H1 (cell line): ENCODE measurements around the gene GBP6. TPM values are rescaled to one million over a fixed set of nuclear protein-coding genes. Genes with fewer than 3 reads are reported as not detected.
A peak's percentile ranks its signal among the peaks of the same experiment; 100 is the strongest.

Experiments
- CTCF ChIA-PET: fragments of 300-600 bp; sonication (Branson Sonifier 250); formaldehyde crosslinking; loops from one replicate; lab custom pipeline; 2021; ENCODE audit not compliant: partially characterized antibody; lab: Charles Lee
- POLR2A ChIA-PET: fragments of 300-600 bp; sonication (Branson Sonifier 250); formaldehyde crosslinking; loops from one replicate; lab custom pipeline; 2021; ENCODE audit warnings: inconsistent platforms; ENCODE audit not compliant: partially characterized antibody; lab: Charles Lee
- DNase-seq, 2 experiments: peaks; one replicate each; pipeline versions ENCODE4 v3.0.0 to v3.0.0-alpha.2; 2010 to 2022; ENCODE audit warnings: low spot score in 2 of 2, low read depth in 1 of 2, mixed read lengths in 1 of 2
- FAIRE-seq: peaks from 2 replicates; lab custom pipeline; 2011; peaks lifted over from hg19 to GRCh38; lab: Jason Lieb, UNC
- H2AFZ ChIP-seq: 2 replicates; pipeline ENCODE4 v1.8.1; 2012; ENCODE audit warnings: low read length, inconsistent platforms
- H2AK5ac ChIP-seq: 2 replicates; pipeline ENCODE4 v1.6.1; 2013; ENCODE audit warnings: low read depth, low read length
- H2BK120ac ChIP-seq: replicated peaks from 2 replicates; pipeline ENCODE3; 2013; ENCODE audit warnings: low read depth, low read length, inconsistent platforms
- H2BK12ac ChIP-seq: 2 replicates; pipeline ENCODE4 v1.6.1; 2013; ENCODE audit warnings: low read depth, low read length
- H2BK15ac ChIP-seq: 2 replicates; pipeline ENCODE4 v1.6.1; 2013; ENCODE audit warnings: low read length
- H2BK20ac ChIP-seq: 2 replicates; pipeline ENCODE4 v1.6.1; 2013; ENCODE audit warnings: low read length
- H2BK5ac ChIP-seq: 2 replicates; pipeline ENCODE4 v1.6.1; 2013; ENCODE audit warnings: low read depth, low read length
- H3K14ac ChIP-seq: 2 replicates; pipeline ENCODE4 v1.6.1; 2013; ENCODE audit warnings: inconsistent platforms; ENCODE audit not compliant: insufficient read length
- H3K18ac ChIP-seq: 2 replicates; pipeline ENCODE4 v1.6.1; 2013; ENCODE audit warnings: low read length; ENCODE audit errors: extremely low read depth
- H3K23ac ChIP-seq: 2 replicates; pipeline ENCODE4 v1.6.1; 2013; ENCODE audit warnings: inconsistent platforms; ENCODE audit not compliant: insufficient read length
- H3K23me2 ChIP-seq: 2 replicates; pipeline ENCODE4 v1.6.1; 2013; ENCODE audit warnings: low read depth, low read length
- H3K27ac ChIP-seq: 2 replicates; pipeline ENCODE4 v1.6.1; 2011; ENCODE audit warnings: low read depth, low read length, inconsistent platforms
- H3K27me3 ChIP-seq, 4 experiments: replicated peaks in 1 of 4; 1 replicate in 1 of 4; 2 replicates in 3 of 4; pipeline versions ENCODE4 v1.6.1 to v1.8.1; 2011 to 2013; ENCODE audit warnings: low read length in 3 of 4, mild to moderate bottlenecking in 3 of 4, inconsistent platforms in 2 of 4, mixed read lengths in 2 of 4, moderate library complexity in 1 of 4; ENCODE audit not compliant: control insufficient read depth in 3 of 4, insufficient read depth in 3 of 4; ENCODE audit errors: extremely low read depth in 1 of 4
- H3K36me3 ChIP-seq, 4 experiments: 2 replicates each; pipeline versions ENCODE4 v1.6.1 to v1.8.1; 2011 to 2013; ENCODE audit warnings: mild to moderate bottlenecking in 4 of 4, low read length in 3 of 4, moderate library complexity in 2 of 4, control low read depth in 1 of 4, inconsistent platforms in 1 of 4; ENCODE audit not compliant: insufficient read depth in 4 of 4, control insufficient read depth in 2 of 4
- H3K4ac ChIP-seq: replicated peaks from 2 replicates; pipeline ENCODE3; 2013; ENCODE audit warnings: low read length, low read depth, mixed read lengths, inconsistent platforms; ENCODE audit not compliant: insufficient read length
- H3K4me1 ChIP-seq, 4 experiments: replicated peaks in 1 of 4; 1 replicate in 1 of 4; 2 replicates in 3 of 4; pipeline versions ENCODE4 v1.6.1 to v1.8.1; 2011 to 2013; ENCODE audit warnings: low read length in 3 of 4, inconsistent platforms in 2 of 4, mixed read lengths in 1 of 4; ENCODE audit not compliant: insufficient read depth in 4 of 4, control insufficient read depth in 3 of 4
- H3K4me2 ChIP-seq, 2 experiments: 2 replicates each; pipeline versions ENCODE4 v1.6.1 to v1.8.1; 2011 to 2013; ENCODE audit warnings: low read depth in 2 of 2, low read length in 2 of 2, control low read depth in 1 of 2, inconsistent platforms in 1 of 2, mild to moderate bottlenecking in 1 of 2; ENCODE audit not compliant: insufficient read depth in 1 of 2
- H3K4me3 ChIP-seq, 4 experiments: fragments of 200-600, 300-600 bp in 1 of 4; sonication (generic), shearing (Covaris generic), sonication (Bioruptor Twin) in 1 of 4; 2 replicates each; pipeline versions ENCODE4 v1.5.1 to v1.8.1; 2011 to 2016; ENCODE audit warnings: low read length in 4 of 4, low read depth in 3 of 4, control low read depth in 2 of 4, inconsistent platforms in 2 of 4, mild to moderate bottlenecking in 2 of 4, mixed read lengths in 1 of 4, moderate library complexity in 1 of 4; ENCODE audit not compliant: insufficient read depth in 2 of 4; ENCODE audit errors: extremely low read depth in 1 of 4
- H3K56ac ChIP-seq: replicated peaks from 2 replicates; pipeline ENCODE3; 2013; ENCODE audit warnings: low read depth, mild to moderate bottlenecking, mixed read lengths, low read length, inconsistent platforms; ENCODE audit not compliant: insufficient read length
- H3K79me1 ChIP-seq: 2 replicates; pipeline ENCODE4 v1.6.1; 2013; ENCODE audit warnings: low read depth, low read length, control low read depth
- H3K79me2 ChIP-seq, 2 experiments: 2 replicates each; pipeline versions ENCODE4 v1.6.1 to v1.8.1; 2012 to 2013; ENCODE audit warnings: low read length in 2 of 2, mild to moderate bottlenecking in 2 of 2, inconsistent platforms in 1 of 2; ENCODE audit not compliant: insufficient read depth in 2 of 2, control insufficient read depth in 1 of 2
- H3K9ac ChIP-seq, 4 experiments: replicated peaks in 1 of 4; 1 replicate in 1 of 4; 2 replicates in 3 of 4; pipeline versions ENCODE4 v1.6.1 to v1.8.1; 2011 to 2013; ENCODE audit warnings: low read depth in 3 of 4, low read length in 3 of 4, control low read depth in 2 of 4, mild to moderate bottlenecking in 2 of 4, moderate library complexity in 2 of 4, inconsistent platforms in 1 of 4; ENCODE audit errors: extremely low read depth in 1 of 4
- H3K9me3 ChIP-seq, 2 experiments: 2 replicates each; pipeline versions ENCODE4 v1.6.1 to v1.8.1; 2012 to 2013; ENCODE audit warnings: mild to moderate bottlenecking in 2 of 2, moderate library complexity in 2 of 2, control low read depth in 1 of 2, inconsistent platforms in 1 of 2, low read depth in 1 of 2, low read length in 1 of 2, mixed read lengths in 1 of 2; ENCODE audit not compliant: insufficient read depth in 2 of 2
- H4K20me1 ChIP-seq, 2 experiments: replicated peaks in 1 of 2; 2 replicates each; pipeline versions ENCODE3 to v1.8.1; 2011 to 2013; ENCODE audit warnings: inconsistent platforms in 2 of 2, low read length in 2 of 2, mild to moderate bottlenecking in 1 of 2; ENCODE audit not compliant: insufficient read depth in 2 of 2, control insufficient read depth in 1 of 2
- H4K5ac ChIP-seq: 2 replicates; pipeline ENCODE4 v1.6.1; 2013; ENCODE audit warnings: low read length, low read depth, mixed read lengths, inconsistent platforms; ENCODE audit not compliant: insufficient read length
- H4K8ac ChIP-seq: 2 replicates; pipeline ENCODE4 v1.8.0; 2013; ENCODE audit warnings: mild to moderate bottlenecking, moderate library complexity, low read length, inconsistent platforms; ENCODE audit not compliant: insufficient read depth; ENCODE audit errors: extremely low read depth
- H4K91ac ChIP-seq: replicated peaks from 2 replicates; pipeline ENCODE3; 2013; ENCODE audit warnings: low read length, mixed read lengths, inconsistent platforms; ENCODE audit not compliant: insufficient read length
- BACH1 ChIP-seq: IDR thresholded peaks from 2 replicates; pipeline ENCODE4 v1.6.1; 2012; ENCODE audit warnings: low read length, improper control_type of control experiment
- JUND ChIP-seq: IDR thresholded peaks from 2 replicates; pipeline ENCODE4 v1.6.1; 2011; ENCODE audit warnings: mild to moderate bottlenecking, improper control_type of control experiment, low read length
- KDM5A ChIP-seq: fragments of 200-600 bp; IDR thresholded peaks from 2 replicates; pipeline ENCODE4 v1.7.1; 2012; ENCODE audit warnings: mild to moderate bottlenecking, low read length, inconsistent platforms, mixed read lengths
- RNF2 ChIP-seq: fragments of 200-900, 300-1000 bp; sonication (generic); IDR thresholded peaks from 2 replicates; pipeline ENCODE4 v1.7.1; 2016; ENCODE audit warnings: borderline replicate concordance, low read depth, mild to moderate bottlenecking, antibody characterized with exemption, low read length; ENCODE audit not compliant: poor library complexity, severe bottlenecking; ENCODE audit errors: missing control alignments
- SIX5 ChIP-seq: IDR thresholded peaks from 2 replicates; pipeline ENCODE4 v1.6.1; 2011; ENCODE audit warnings: mild to moderate bottlenecking, low read depth, low read length
- WGBS, 2 experiments: shearing (Covaris generic) in 1 of 2; methylation state at CpG; one replicate each; pipeline versions ENCODE4 v1.1.6 to v1.1.7; 2013 to 2015; ENCODE audit warnings: low lambda C conversion rate in 2 of 2, mixed read lengths in 2 of 2, inconsistent platforms in 1 of 2, low coverage in 1 of 2, missing lambda C conversion rate in 1 of 2; ENCODE audit not compliant: insufficient replicate concordance in 2 of 2, insufficient coverage in 1 of 2, insufficient read length in 1 of 2; ENCODE audit errors: extremely low coverage in 1 of 2, missing lambda C conversion rate in 1 of 2; 5-methylcytosine and 5-hydroxymethylcytosine counted together
- long read RNA-seq, 2 experiments: library from RNA in 1 of 2; library from capped mRNA in 1 of 2; stranded (forward); transcript quantifications; one replicate each; pipeline ENCODE4 v2.0.0, GENCODE V29; 2021; ENCODE audit warnings: inconsistent platforms in 1 of 2
- polyA minus RNA-seq, 3 experiments: library from RNA; depleted of rRNA, polyadenylated mRNA; stranded (reverse); fragments of >200 nt; gene quantifications; 1 replicate in 2 of 3; 2 replicates in 1 of 3; pipeline ENCODE4 v1.2.3, GENCODE V29; 2011
- polyA plus RNA-seq, 7 experiments: library from polyadenylated mRNA; depleted of rRNA in 3 of 7; stranded (reverse) in 5 of 7; unstranded in 2 of 7; fragments of >200 nt in 5 of 7; fragments of 200-250 nt in 2 of 7; gene quantifications; 1 replicate in 5 of 7; 2 replicates in 1 of 7; 4 replicates in 1 of 7; pipeline versions ENCODE4 v1.2.1 to v1.2.3, GENCODE V29; 2011 to 2013; ENCODE audit warnings: missing spikeins in 2 of 7, mixed read lengths in 2 of 7
- total RNA-seq: library from RNA; stranded (reverse); fragmentation: NEBNext Ultra II Directional; extraction: Animal tissue kit (Norgen Biotek cat#: 25700); gene quantifications from 2 replicates; pipeline ENCODE4 v1.2.1, GENCODE V29; 2021

GBP6 gene, protein sequence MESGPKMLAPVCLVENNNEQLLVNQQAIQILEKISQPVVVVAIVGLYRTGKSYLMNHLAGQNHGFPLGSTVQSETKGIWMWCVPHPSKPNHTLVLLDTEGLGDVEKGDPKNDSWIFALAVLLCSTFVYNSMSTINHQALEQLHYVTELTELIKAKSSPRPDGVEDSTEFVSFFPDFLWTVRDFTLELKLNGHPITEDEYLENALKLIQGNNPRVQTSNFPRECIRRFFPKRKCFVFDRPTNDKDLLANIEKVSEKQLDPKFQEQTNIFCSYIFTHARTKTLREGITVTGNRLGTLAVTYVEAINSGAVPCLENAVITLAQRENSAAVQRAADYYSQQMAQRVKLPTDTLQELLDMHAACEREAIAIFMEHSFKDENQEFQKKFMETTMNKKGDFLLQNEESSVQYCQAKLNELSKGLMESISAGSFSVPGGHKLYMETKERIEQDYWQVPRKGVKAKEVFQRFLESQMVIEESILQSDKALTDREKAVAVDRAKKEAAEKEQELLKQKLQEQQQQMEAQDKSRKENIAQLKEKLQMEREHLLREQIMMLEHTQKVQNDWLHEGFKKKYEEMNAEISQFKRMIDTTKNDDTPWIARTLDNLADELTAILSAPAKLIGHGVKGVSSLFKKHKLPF
- total RNA-seq (not detected in 2 replicates), polyA plus RNA-seq (2011; rRNA removed) (not detected in 2 replicates), polyA minus RNA-seq (2011; rRNA and poly(A)+ RNA removed) (0.05 TPM in 1 of 2 replicates, not detected in the other)
- not detected for polyA plus RNA-seq (2011; cell fraction: cytosol; rRNA removed)
- polyA plus RNA-seq (2011; cell fraction: nucleus; rRNA removed) = not detected
- polyA plus RNA-seq (2012, experiment 1 of 2) = not detected in 4 replicates
- not detected for polyA plus RNA-seq (2012, experiment 2 of 2)
- polyA plus RNA-seq (2013, experiment 1 of 2) = not detected
- polyA plus RNA-seq (2013, experiment 2 of 2) = 0.02 TPM
- not detected for polyA minus RNA-seq (2011; cell fraction: cytosol; rRNA and poly(A)+ RNA removed)
- not detected for polyA minus RNA-seq (2011; cell fraction: nucleus; rRNA and poly(A)+ RNA removed)
- long read RNA-seq, experiment 1 = 0 reads
- long read RNA-seq, experiment 2 = 0 reads

DNA sequence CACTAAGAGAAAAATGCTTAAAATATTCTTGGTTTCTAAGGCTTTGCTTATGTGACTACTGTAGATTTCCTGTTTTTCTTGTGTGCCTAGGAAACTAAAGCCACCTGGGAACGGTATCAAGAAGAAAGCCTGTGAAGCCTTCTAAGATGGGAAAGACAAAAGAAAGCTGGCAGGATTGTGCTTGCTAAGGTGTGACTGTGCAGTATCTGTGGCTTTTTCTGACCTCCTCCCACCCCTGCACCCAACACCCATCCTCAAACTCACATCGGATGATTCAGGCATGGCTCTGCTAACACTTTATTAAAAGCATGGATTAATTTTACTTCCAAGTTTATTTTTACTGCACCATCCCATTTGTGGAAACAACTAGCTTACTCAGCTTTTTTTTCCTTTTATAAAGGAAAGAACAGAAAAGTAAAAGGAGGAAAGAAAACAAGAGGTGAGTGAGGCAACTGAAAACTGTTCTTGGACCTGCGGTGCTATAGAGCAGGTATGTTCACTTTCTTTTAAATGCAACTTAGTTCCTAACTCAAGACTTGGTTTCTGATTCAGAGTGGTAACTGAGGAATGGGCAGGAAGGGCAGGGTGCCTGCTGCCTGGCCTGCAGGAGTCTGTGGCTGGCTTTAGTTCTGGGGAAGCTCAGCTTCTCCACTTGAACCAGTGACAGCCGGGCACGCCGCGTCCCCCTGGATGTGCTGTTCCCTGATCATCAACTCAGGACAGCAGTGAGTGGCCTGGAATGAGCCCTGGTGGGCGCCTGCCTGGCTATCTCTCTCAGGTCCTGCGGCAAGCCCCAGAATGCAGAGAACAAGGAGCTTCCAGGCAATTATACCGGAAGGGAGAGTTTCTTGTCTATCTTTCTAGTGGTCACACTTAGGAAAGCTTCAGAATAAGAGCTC, at the start of gene GBP6:
GBP6 (plus strand) TSS at position 422 of the 899 bp plus-strand sequence. CDS start 4,493 bp downstream, outside the sequence.
- Histone ChIP-seq H3K4me2 (no peak within 1 kb of the TSS), H2AFZ (no peak within 1 kb of the TSS)

More for the DNA sequence above, at the start of gene GBP6:
- Histone ChIP-seq H3K23me2 (no peaks in the 10 kb centered on the region), H4K5ac (no peak within 1 kb of the TSS), H2BK20ac (no peak within 1 kb of the TSS), H3K79me1 (no peaks in the 10 kb centered on the region), H3K9me3 (no peaks in the 10 kb centered on the region), H3K27me3 (peaks cover 0 to 1% (median 0%) of the 10 kb centered on the region in 4 experiments; a peak in 1 of 7 replicates), H3K23ac (no peak within 1 kb of the TSS), H3K27ac (no peak within 1 kb of the TSS), H4K20me1 (no peaks in the 10 kb centered on the region), H3K4me1 (peaks cover 0 to 4% (median 0%) of the 10 kb centered on the region in 4 experiments; a peak in 1 of 7 replicates), H3K4me3 (no peak within 1 kb of the TSS), H4K91ac (no peak within 1 kb of the TSS), H3K9ac (no peak within 1 kb of the TSS), H2AK5ac (no peak within 1 kb of the TSS), H3K79me2 (no peaks in the 10 kb centered on the region), H2BK15ac (no peak within 1 kb of the TSS), H2BK120ac (no peak within 1 kb of the TSS), H2BK5ac (no peak within 1 kb of the TSS), H3K4ac (no peak within 1 kb of the TSS), H3K18ac (no peak within 1 kb of the TSS), H3K56ac (no peak within 1 kb of the TSS), H4K8ac (no peak within 1 kb of the TSS), H3K14ac (no peak within 1 kb of the TSS), H3K36me3 (no peaks in the 10 kb centered on the region), H2BK12ac (no peak within 1 kb of the TSS)
- FAIRE-seq = no peak
- WGBS, 2 experiments = 74% methylated on average over 7 of the region's 10 CpGs; no CpG with 5 or more reads in 1 of the 2 experiments
- peak in 1 of 2 experiments; percentile 48 for DNase-seq
- CTCF ChIA-PET = interaction anchor here (0.9 to 3.0 kb wide), 6 partner anchors 9 to 394 kb away, joined by 3 to 10 read pairs (median 4); no protein-coding TSS in a partner anchor
- TF ChIP-seq BACH1 (peak; percentile 32; the same call in 1 of the 2 replicates), RNF2 (no peak), JUND (no peak), KDM5A (no peak), SIX5 (no peak)
- POLR2A ChIA-PET = no interaction called here
